K562 (cell line): Measurements from ENCODE around the gene USP14. TPM values are rescaled to one million over a fixed set of nuclear protein-coding genes. Genes with fewer than 3 reads are reported as not detected.

Source experiments
- ATAC-seq: fragments of 200-7000 bp; cut with Tn5 transposase; 3 replicates; pipeline ENCODE4 v1.9.1; 2020; ENCODE audit warnings: moderate library complexity
- BruUV-seq: library from RNA; stranded (reverse); fragments of 400-500 nt; replicated peaks from 2 replicates; lab custom pipeline; 2021; lab: Mats Ljungman, UMichigan
- CTCF ChIA-PET: fragments of 300-600 bp; formaldehyde crosslinking; extraction: SDS; loops from one replicate; lab custom pipeline; 2021; ENCODE audit warnings: low intra/inter-chr PET ratio; lab: Yijun Ruan, JAX
- POLR2A ChIA-PET: fragments of 300-600, 350-650 bp; sonication (Branson Sonifier 250); formaldehyde crosslinking; extraction: SDS; loops from one replicate; lab custom pipeline; 2021; ENCODE audit warnings: antibody characterized with exemption, inconsistent platforms; lab: Yijun Ruan, JAX
- DNase-seq, 4 experiments: peaks; one replicate each; pipeline versions ENCODE4 v3.0.0 to v3.0.0-alpha.2; 2011 to 2018; ENCODE audit warnings: low spot score in 3 of 4, mixed read lengths in 3 of 4; ENCODE audit errors: extremely low read depth in 1 of 4
- FAIRE-seq: peaks from 2 replicates; lab custom pipeline; 2011; peaks lifted over from hg19 to GRCh38; lab: Jason Lieb, UNC
- H2AFZ ChIP-seq: 2 replicates; pipeline ENCODE4 v1.6.0; 2011; ENCODE audit warnings: low read depth, low read length, control low read depth, inconsistent platforms
- H3K27ac ChIP-seq: fragments of 200-600 bp; 3 replicates; pipeline ENCODE4 v1.8.0; 2011; ENCODE audit warnings: low read depth, mild to moderate bottlenecking, control low read depth, inconsistent platforms, low read length, moderate library complexity, mixed read lengths; ENCODE audit errors: extremely low read depth
- H3K27me3 ChIP-seq, 2 experiments: fragments of 300-600 bp in 1 of 2; 2 replicates in 1 of 2; 3 replicates in 1 of 2; pipeline versions ENCODE4 v1.6.0 to v1.8.0; 2011; ENCODE audit warnings: inconsistent platforms in 2 of 2, low read length in 2 of 2, mild to moderate bottlenecking in 1 of 2, mixed read lengths in 1 of 2, moderate library complexity in 1 of 2; ENCODE audit not compliant: control insufficient read depth in 2 of 2, insufficient read depth in 2 of 2
- H3K36me3 ChIP-seq: fragments of 300-600 bp; 3 replicates; pipeline ENCODE4 v1.8.0; 2011; ENCODE audit warnings: mild to moderate bottlenecking, low read length, inconsistent platforms; ENCODE audit not compliant: control insufficient read depth, insufficient read depth
- H3K4me1 ChIP-seq, 2 experiments: fragments of 200-600 bp in 1 of 2; replicated peaks in 1 of 2; 2 replicates in 1 of 2; 3 replicates in 1 of 2; pipeline versions ENCODE4 v1.5.1 to v1.8.0; 2011; ENCODE audit warnings: inconsistent platforms in 2 of 2, low read length in 2 of 2, mild to moderate bottlenecking in 1 of 2, mixed read lengths in 1 of 2, moderate library complexity in 1 of 2; ENCODE audit not compliant: control insufficient read depth in 2 of 2, insufficient read depth in 2 of 2
- H3K4me2 ChIP-seq: 2 replicates; pipeline ENCODE4 v1.6.1; 2011; ENCODE audit warnings: low read length, control low read depth, inconsistent platforms, mixed read lengths; ENCODE audit not compliant: insufficient read depth
- H3K4me3 ChIP-seq: fragments of 200-600 bp; sonication (generic), shearing (Covaris generic); 2 replicates; pipeline ENCODE4 v1.5.1; 2016; ENCODE audit warnings: control low read depth, inconsistent platforms
- H3K79me2 ChIP-seq: fragments of 200-600 bp; 3 replicates; pipeline ENCODE4 v1.8.0; 2011; ENCODE audit warnings: low read length, inconsistent platforms; ENCODE audit not compliant: control insufficient read depth, insufficient read depth
- H3K9ac ChIP-seq, 2 experiments: 2 replicates each; pipeline versions ENCODE4 v1.6.0 to v1.6.1; 2011; ENCODE audit warnings: low read depth in 2 of 2, low read length in 2 of 2, control low read depth in 1 of 2, inconsistent platforms in 1 of 2, mild to moderate bottlenecking in 1 of 2, mixed read lengths in 1 of 2; ENCODE audit not compliant: insufficient read depth in 1 of 2
- H3K9me1 ChIP-seq: one replicate; pipeline ENCODE4 v1.6.0; 2011; ENCODE audit warnings: inconsistent platforms, mild to moderate bottlenecking, low read length, moderate library complexity; ENCODE audit not compliant: control insufficient read depth, insufficient read depth
- H3K9me3 ChIP-seq: replicated peaks from 2 replicates; pipeline ENCODE4 v1.5.1; 2011; ENCODE audit warnings: low read depth, low read length, inconsistent platforms; ENCODE audit not compliant: control insufficient read depth, insufficient read depth
- H4K20me1 ChIP-seq: replicated peaks from 2 replicates; pipeline ENCODE4 v1.6.1; 2011; ENCODE audit warnings: low read length, inconsistent platforms, mixed read lengths; ENCODE audit not compliant: control insufficient read depth, insufficient read depth
- E2F8 ChIP-seq: fragments of 450-650 bp; IDR thresholded peaks from 2 replicates; pipeline ENCODE4 v1.7.1; 2018; ENCODE audit warnings: mild to moderate bottlenecking, low read depth; ENCODE audit not compliant: partially characterized antibody
- HMG20B ChIP-seq: fragments of 250-450 bp; sonication (Bioruptor Pico); IDR thresholded peaks from 2 replicates; pipeline ENCODE4 v1.5.0; 2021; ENCODE audit warnings: mild to moderate bottlenecking
- HNRNPL ChIP-seq: fragments of 200-400 bp; formaldehyde crosslinking; IDR thresholded peaks from 2 replicates; pipeline ENCODE4 v1.6.1; 2017; ENCODE audit warnings: low read depth, mild to moderate bottlenecking, low read length
- NFE2 ChIP-seq: IDR thresholded peaks from 2 replicates; pipeline ENCODE4 v1.6.1; 2014; ENCODE audit warnings: antibody characterized with exemption, low read depth
- POLR2H ChIP-seq: IDR thresholded peaks from 2 replicates; pipeline ENCODE4 v1.6.1; 2016; ENCODE audit warnings: missing genetic modification characterization, low read depth, mild to moderate bottlenecking, control low read depth, missing compliant biosample characterization, moderate library complexity
- POLR3A ChIP-seq: IDR thresholded peaks from 2 replicates; pipeline ENCODE4 v1.6.1; 2011; ENCODE audit warnings: borderline replicate concordance, mild to moderate bottlenecking, moderate library complexity; ENCODE audit not compliant: insufficient read length, insufficient read depth; ENCODE audit errors: extremely low read depth
- RBFOX2 ChIP-seq: fragments of 200-400 bp; formaldehyde crosslinking; IDR thresholded peaks from 2 replicates; pipeline ENCODE4 v1.6.1; 2017; ENCODE audit warnings: low read depth, mild to moderate bottlenecking, low read length, moderate library complexity
- TBP ChIP-seq: optimal IDR thresholded peaks from 2 replicates; pipeline ENCODE3; 2011; ENCODE audit warnings: low read depth, low read length, improper control_type of control experiment
- ZNF347 ChIP-seq: fragments of 450-650 bp; formaldehyde crosslinking; IDR thresholded peaks from 2 replicates; pipeline ENCODE4 v1.4.0; 2020; ENCODE audit warnings: low read depth, mild to moderate bottlenecking, moderate library complexity
- WGBS: fragments of 100-300 bp; shearing (Covaris generic); methylation state at CpG from one replicate; pipeline ENCODE4 v1.1.6; 2016; ENCODE audit warnings: low coverage, mixed read lengths; ENCODE audit not compliant: insufficient coverage; ENCODE audit errors: missing lambda C conversion rate; 5-methylcytosine and 5-hydroxymethylcytosine counted together
- in situ Hi-C: fragments of 300-500 bp; cut with MboI; formaldehyde crosslinking; loops from 4 replicates; pipeline ENCODE4 v1.15.0; 2018; ENCODE audit warnings: inconsistent platforms, mixed read lengths
- intact Hi-C: fragments of 100-400 bp; cut with micrococcal nuclease; formaldehyde crosslinking; loops from 2 replicates; pipeline ENCODE4 v1.14.2; 2022
- polyA plus RNA-seq, 8 experiments: library from polyadenylated mRNA; depleted of rRNA in 4 of 8; stranded (reverse) in 5 of 8; unstranded in 3 of 8; fragments of >200 nt; fragmentation: Nextera tagmentation in 2 of 8; fragmentation: Illumina TruSeq in 1 of 8; extraction: Ambion mirVana in 2 of 8; extraction: Trizol in 1 of 8; gene quantifications; 2 replicates each; pipeline versions ENCODE4 v1.2.1 to v1.2.3, GENCODE V29; 2011 to 2014; ENCODE audit warnings: inconsistent platforms in 1 of 8, missing spikeins in 1 of 8
- total RNA-seq, 7 experiments: library from RNA; depleted of rRNA in 6 of 7; stranded (reverse); fragments of >200 nt in 6 of 7; fragmentation: Illumina TruSeq in 2 of 7; extraction: Trizol in 2 of 7; gene quantifications; 2 replicates each; pipeline versions ENCODE4 v1.2.1 to v1.2.3, GENCODE V29; 2011 to 2021; ENCODE audit warnings: low replicate concordance in 1 of 7

Gene USP14
- total and polyA plus RNA-seq, 9 of the 15 experiments (the other 6 are each of a cell fraction or from before 2014, with no cell fraction given): 18.7 to 129 (median 40.3) TPM

GRCh38 chr18:260547-260946 lies 102.2 kb downstream of the USP14 start:
- H4K20me1 ChIP-seq: no peaks in the 10 kb centered on the region
- peaks cover 98% of the 10 kb centered on the region for H3K36me3 ChIP-seq
- no peak overlapping the region for H3K4me2 ChIP-seq
- H3K9ac ChIP-seq: no peak overlapping the region
- H3K9me3 ChIP-seq: no peaks in the 10 kb centered on the region
- in situ Hi-C loops: no loop called here
- no peaks in the 10 kb centered on the region for H3K9me1 ChIP-seq
- no peak for ATAC-seq
- H3K79me2 ChIP-seq: peaks cover 9% of the 10 kb centered on the region; the same call in 2 of the 3 replicates
- DNase-seq: no peak
- BruUV-seq: no TSS peak
- ChIA-PET POLR2A (interaction anchor here (1.1 to 1.9 kb wide), 3 partner anchors 9 to 36 kb away, joined by 3 to 5 read pairs (median 3); no protein-coding TSS in a partner anchor), CTCF (no interaction called here)
- H3K27ac ChIP-seq: no peak overlapping the region
- H2AFZ ChIP-seq: no peak overlapping the region
- H3K4me1 ChIP-seq: peaks cover 0 to under 1% of the 10 kb centered on the region in 2 experiments; a peak in 2 of 5 replicates
- no peaks in the 10 kb centered on the region for H3K27me3 ChIP-seq
- TF ChIP-seq ZNF347 (CRISPR knock-in tag) (no peak), POLR2H (peak; percentile 51; the same call in 1 of the 2 replicates), POLR3A (peak; percentile 66), TBP (peak; percentile 28)
- H3K4me3 ChIP-seq: no peak overlapping the region
- 86% methylated on average over 2 of the region's 2 CpGs for WGBS
- FAIRE-seq: no peak
- intact Hi-C loops: no loop called here

- FAIRE-seq (no peak), DNase-seq (peak in 1 of 4 experiments; percentile 21), ATAC-seq (peak; percentile 77)
- Histone ChIP-seq H3K9me1 (no peaks in the 10 kb centered on the region), H3K27me3 (no peaks in the 10 kb centered on the region), H3K4me3 (no peak overlapping the region), H2AFZ (no peak overlapping the region), H3K79me2 (peaks cover 19% of the 10 kb centered on the region), H3K27ac (no peak overlapping the region), H3K9ac (no peak overlapping the region), H4K20me1 (no peaks in the 10 kb centered on the region), H3K4me1 (peaks cover 0 to 2% of the 10 kb centered on the region in 2 experiments; a peak in 3 of 5 replicates), H3K36me3 (peaks cover 96% of the 10 kb centered on the region), H3K9me3 (no peaks in the 10 kb centered on the region), H3K4me2 (no peak overlapping the region)
- intact Hi-C loops (no loop called here), in situ Hi-C loops (no loop called here)
- ChIA-PET CTCF (no interaction called here), POLR2A (interaction anchor here (0.9 to 1.9 kb wide), 5 partner anchors 10 to 432 kb away, joined by 3 to 5 read pairs (median 3); no protein-coding TSS in a partner anchor)
- no TSS peak for BruUV-seq
- WGBS: 92% methylated on average over 2 of the region's 2 CpGs
- TF ChIP-seq NFE2 (peak; percentile 53; the same call in 1 of the 2 replicates), HNRNPL (no peak), RBFOX2 (peak; percentile 38; the same call in 1 of the 2 replicates), HMG20B (CRISPR knock-in tag) (no peak), E2F8 (no peak)
Observed at GRCh38 chr18:261398-262073, 103.2 kb downstream of the USP14 start.
